T-helper 1 cell (primary cell): ENCODE results near the gene GRB10.
"Not testable (repeated sequence)": the region's sequence is repeated elsewhere in the genome, so short reads cannot be mapped to it uniquely, and the experiment has no call there.

Experiments used
- DNase-seq, 5 donors: peaks; one replicate each; pipeline ENCODE4 v3.0.0-alpha.2; 2012 to 2020

Gene GRB10

GRCh38 chr7:50567715-50568261, 214.9 kb downstream of the GRB10 start:
- DNase-seq, result no peak

DNA sequence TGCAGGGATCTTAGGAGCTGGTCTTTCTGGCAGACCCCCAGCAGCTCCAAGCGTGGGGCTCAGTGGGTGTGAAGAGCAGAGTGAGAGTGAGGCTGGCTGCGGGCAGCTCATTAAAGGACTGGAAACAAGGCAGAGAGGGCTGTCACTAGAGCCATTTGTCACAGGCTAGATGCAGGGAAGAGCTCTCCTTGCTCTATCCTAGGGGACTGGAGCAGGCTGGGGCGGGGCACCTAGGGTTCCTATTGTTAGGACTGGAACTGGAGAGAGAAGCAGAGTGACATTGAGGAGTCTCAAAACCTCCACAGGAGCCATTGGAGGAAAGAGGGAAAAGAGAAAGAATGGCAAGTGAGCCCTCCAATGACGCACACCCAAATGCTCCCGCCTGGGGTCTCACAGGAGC, 216.7 kb downstream of the GRB10 start:
- no peak for DNase-seq

GRCh38 chr7:50565559-50565916, 217.2 kb downstream of the GRB10 start:
- no peak for DNase-seq

GRCh38 chr7:50564640-50565558, 217.8 kb downstream of the GRB10 start, which contains the start of gene DDC:
Gene DDC (minus strand): TSS chr7:50565405. CDS start chr7:50544085, 21,320 bp downstream.
- DNase-seq, result no peak

DNA sequence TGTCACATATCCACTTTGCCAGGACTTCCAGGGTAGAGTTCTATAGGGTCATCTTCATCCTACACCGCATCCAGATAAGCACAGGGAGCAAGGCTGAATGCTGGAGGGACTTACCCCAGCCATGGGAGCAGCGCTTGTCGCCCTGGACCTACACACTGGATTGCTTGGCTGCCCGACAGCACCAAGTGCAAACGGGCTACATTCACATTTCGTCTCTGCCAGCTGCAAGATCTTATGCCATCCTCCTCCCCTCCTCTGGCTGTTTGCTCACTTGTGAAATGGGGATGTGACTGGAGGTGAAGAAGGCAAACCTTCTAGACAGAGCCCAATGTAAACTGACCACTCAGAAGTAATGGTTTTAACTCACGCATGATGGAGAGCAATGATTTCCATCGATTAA, 218.5 kb downstream of the GRB10 start:
- no peak for DNase-seq

GRCh38 chr7:50562136-50562535, 220.6 kb downstream of the GRB10 start:
- no peak for DNase-seq

DNA sequence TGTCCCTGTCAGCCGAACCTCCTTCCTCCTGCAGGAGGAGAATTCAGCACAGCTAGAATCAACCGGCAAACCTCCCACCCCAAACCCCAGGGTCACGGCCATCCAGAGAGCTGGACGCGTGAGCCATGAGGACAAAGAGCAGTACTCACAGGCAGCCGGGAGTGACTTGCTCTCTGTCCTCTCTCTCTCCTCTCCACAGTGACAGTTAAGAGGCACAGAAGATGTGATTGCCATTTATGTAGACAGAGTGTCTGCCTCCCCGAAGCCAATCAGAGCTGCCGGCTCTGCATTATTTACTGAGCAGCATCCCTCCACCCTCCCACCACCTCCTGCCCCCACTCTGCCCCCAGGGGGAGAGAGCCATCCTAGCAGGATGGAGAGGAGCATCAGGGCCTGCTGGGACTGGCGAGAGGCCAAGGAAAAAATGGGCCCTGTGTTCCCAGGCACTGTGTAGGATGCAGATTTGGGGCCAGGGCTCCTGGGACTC, 221.8 kb downstream of the GRB10 start:
- DNase-seq, result no peak

GRCh38 chr7:50559881-50560280, 222.8 kb downstream of the GRB10 start:
- DNase-seq, result no peak

- DNase-seq, result no peak
Observed at GRCh38 chr7:50558294-50559053, 224.2 kb downstream of the GRB10 start.

DNA sequence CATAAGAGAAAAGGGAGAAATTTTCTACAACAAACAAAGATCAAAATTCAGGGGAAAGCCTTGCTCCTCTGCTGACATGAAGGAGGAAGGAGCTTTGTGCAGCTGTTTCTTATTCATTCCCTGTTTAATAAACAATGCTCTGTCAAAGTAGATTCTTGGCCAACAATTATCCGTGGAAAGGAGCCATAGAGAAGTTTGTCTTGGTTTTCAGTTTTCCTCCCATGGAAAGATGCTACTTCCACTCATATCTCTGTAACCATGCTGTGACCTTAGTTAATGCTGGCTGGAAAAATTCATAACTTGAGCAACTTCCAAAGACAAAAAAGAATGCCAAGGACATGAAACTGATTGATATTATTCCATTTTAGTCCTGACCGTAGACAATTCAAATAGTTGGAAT, 225.6 kb downstream of the GRB10 start:
- DNase-seq, result no peak

DNA sequence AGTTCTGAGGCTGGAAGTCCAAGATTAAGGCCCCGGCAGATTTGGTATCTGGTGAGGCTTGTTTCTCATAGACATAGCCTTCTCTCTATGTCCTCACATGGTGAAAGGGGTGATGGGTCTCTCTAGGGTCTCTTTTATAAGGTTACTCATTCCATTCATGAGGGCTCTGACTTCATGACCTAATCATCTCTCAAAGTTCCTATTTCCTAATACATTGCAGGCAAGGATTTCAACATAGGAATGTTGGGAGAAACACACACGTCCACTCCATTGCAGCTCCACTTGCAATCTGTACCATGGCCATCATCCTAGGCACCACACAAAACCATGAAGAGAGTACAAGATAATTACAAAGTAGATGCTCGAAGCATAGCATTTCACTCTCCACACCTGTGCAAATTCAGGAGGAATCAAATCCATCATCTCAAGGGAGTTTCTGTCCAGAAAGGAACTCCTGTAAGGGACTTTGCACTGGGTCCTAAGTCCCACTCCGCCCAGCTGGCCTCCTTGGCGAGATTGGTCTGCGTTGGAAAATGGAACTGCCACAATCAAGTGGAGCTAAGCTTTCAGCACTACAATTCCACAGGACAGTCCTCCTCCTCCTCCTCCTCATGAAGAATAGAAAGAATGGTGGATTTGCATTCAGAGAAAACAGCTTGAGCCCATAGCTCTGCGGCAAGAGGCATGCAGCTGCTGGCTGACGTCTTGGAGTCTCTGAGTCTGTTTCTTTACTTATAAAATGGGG, 226.3 kb downstream of the GRB10 start:
- DNase-seq, result no peak

DNA sequence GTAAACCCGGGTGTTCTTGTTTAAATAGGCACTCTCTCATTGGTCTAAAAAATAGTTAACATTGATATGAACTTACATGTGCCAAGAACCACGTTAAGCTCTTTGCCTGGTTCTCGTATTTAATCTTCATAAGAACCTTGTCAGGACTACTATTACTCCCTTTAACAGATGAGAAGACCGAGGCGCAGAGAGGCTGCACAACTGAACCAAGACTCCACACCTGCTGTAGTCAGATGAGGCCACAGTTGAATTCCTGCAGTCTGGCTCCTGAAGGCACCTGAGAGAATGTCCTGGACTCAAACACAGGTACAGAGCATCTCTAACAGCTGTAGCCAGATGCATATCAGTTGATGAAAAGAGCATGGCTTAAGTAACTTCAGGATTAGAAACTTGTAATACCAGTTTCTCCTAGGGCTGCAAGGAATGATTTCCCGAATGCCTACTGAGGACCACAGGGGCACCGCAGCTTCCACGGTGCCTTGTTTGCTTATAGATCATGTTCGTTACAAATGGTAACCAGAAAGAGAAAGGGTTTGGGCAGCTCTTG, 227.0 kb downstream of the GRB10 start:
- no peak for DNase-seq

GRCh38 chr7:50554431-50555322, 228.0 kb downstream of the GRB10 start:
- DNase-seq, result no peak

DNA sequence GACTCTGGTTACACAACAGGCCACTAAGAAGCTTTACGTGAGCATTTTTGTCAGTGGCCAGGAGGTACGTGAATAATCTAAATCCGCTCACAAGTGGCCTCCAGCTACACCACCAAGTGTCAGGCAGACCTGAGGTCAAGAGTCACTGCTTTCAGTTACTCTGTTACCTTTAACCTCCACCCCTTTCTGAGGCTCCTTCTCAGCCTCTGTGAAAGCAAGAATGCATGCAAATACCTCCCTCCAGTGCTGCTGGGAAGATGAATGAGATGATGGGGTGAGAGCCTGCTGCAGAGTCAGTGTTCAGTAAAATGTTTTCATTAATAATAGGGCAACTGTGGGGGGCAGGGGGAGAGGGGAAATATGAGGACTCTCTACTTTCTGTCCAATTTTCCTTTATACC, 228.7 kb downstream of the GRB10 start:
- no peak for DNase-seq

DNA sequence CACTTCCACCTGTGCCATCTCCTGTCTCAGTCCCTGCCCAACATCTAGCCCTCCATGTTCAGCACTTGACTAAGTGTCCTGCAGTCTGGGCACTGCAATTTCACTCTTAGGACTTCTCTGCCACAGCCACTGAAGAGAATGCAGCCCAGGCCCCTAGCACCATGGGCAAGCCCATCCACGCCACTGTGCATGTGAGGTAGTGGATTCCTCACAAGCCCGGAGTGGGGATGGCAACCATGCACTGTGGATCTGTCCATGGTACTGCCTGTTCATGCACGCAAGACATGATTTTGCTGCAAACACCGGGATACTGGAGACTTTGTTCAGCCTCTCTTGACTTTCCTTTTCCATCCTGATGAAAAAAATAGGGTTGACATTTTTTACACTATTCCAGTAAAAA, 229.8 kb downstream of the GRB10 start:
- no peak for DNase-seq

- DNase-seq, result no peak
Observed at GRCh38 chr7:50552139-50552538, 230.6 kb downstream of the GRB10 start.

DNA sequence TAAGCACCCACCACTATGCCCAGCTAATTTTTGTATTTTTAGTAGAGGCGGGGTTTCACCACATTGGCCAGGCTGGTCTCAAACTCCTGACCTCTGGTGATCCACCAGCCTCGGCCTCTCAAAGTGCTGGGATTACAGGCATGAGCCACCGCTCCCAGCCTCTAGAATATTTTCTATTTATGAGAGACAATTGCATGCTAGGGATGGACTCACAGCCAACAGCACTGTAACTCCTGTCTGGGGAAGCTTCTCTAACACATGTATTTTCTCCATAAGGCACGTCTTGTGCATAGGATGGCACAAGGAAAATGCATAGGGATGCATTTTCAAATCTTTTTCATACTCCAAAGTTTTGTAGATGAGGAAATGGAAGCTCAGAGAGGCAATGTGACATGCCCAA, 237.1 kb downstream of the GRB10 start:
- DNase-seq, result not testable (repeated sequence)

GRCh38 chr7:50544992-50545391, 237.7 kb downstream of the GRB10 start:
- no peak for DNase-seq

- no peak for DNase-seq
Observed at GRCh38 chr7:50543776-50544442, 238.8 kb downstream of the GRB10 start.

DNA sequence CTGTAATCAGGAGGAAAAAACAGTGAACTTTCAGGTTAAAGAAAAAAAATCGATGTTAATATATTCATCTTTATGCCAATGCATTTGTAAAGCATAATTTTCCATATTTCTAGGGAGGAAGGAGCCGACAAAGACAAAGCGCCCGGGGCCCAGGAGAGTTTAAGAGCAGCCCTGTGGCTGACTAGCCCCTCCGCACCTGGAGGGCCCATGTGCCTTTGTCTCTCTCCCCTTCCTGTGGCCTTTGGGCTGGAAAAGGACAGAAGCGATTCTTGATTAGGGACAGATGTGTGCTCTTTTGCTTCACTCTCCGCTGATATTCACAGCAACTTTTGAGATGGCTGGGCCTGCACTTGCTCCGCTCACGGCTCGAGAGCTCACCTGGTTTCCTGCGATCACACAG, 240.6 kb downstream of the GRB10 start:
- DNase-seq, result no peak
